ENCODE results near the gene MBD3L2B.

- TF ChIP-seq POLR2A (IDR thresholded peaks at IDR 0.05; ENCODE audit: low read depth, low read length) (no peak), PAX5 (IDR thresholded peaks at IDR 0.05; ENCODE audit: insufficient read depth, low read length, severe bottlenecking) (no peak), POLR2AphosphoS5 (IDR thresholded peaks at IDR 0.05; ENCODE audit: low read depth, low read length) (no peak), TAF1 (IDR thresholded peaks at IDR 0.05; ENCODE audit: low read depth, low read length) (no peak)
Observed at GRCh38 chr19:6976197-6976596, 45.0 kb downstream of the MBD3L2B start.
